ENCODE data around the gene VIPR2.

DNA sequence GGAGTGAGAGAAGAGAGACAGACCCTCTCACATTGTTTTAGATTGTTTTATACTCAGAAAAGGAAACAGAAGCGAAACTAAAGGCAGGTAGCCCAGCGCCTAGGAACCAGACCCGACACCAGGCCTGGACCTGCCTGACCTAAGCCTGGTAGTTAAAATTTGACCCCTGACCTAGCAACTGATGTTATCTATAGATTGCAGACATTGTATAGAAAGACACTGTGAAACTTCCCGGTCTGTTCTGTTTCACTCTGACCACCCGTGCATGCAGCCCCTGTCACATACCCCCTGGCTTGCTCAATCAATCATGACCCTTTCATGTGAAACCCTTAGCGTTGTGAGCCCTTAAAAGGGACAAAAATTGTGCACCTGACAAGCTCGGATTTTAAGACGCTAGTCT is 31.6 kb downstream of the VIPR2 start:
- TF ChIP-seq CTCF (IDR thresholded peaks at IDR 0.05; ENCODE audit: low read depth, low read length, poor library complexity, severe bottlenecking), result no peak
- TF ChIP-seq EZH2phosphoT487 (IDR thresholded peaks at IDR 0.05; ENCODE audit: borderline replicate concordance, low read length), result no peak
